HEK293T (cell line): ENCODE measurements around the gene AP3D1.
"Not testable (repeated sequence)": the region's sequence is repeated elsewhere in the genome, so short reads cannot be mapped to it uniquely, and the experiment has no call there.

Experiments used
- ELF4 ChIP-seq: fragments of 450-650 bp; IDR thresholded peaks from 2 replicates; pipeline ENCODE4 v1.6.1; 2017; ENCODE audit warnings: antibody characterized with exemption
- FOXM1 ChIP-seq: fragments of 450-650 bp; IDR thresholded peaks from 2 replicates; pipeline ENCODE4 v1.6.1; 2017; ENCODE audit warnings: mild to moderate bottlenecking, borderline replicate concordance
- HDGF ChIP-seq: fragments of 450-650 bp; IDR thresholded peaks from 2 replicates; pipeline ENCODE4 v1.6.1; 2017; ENCODE audit warnings: antibody characterized with exemption, borderline replicate concordance
- NFRKB ChIP-seq: fragments of 450-650 bp; IDR thresholded peaks from 2 replicates; pipeline ENCODE4 v1.6.1; 2016; ENCODE audit warnings: mild to moderate bottlenecking, moderate library complexity
- SP1 ChIP-seq: fragments of 450-650 bp; IDR thresholded peaks from 2 replicates; pipeline ENCODE4 v1.6.1; 2017
- TARDBP ChIP-seq: fragments of 450-650 bp; IDR thresholded peaks from 2 replicates; pipeline ENCODE4 v1.6.1; 2016

GRCh38 chr19:2086695-2087620 lies 64.4 kb downstream of the AP3D1 start:
- TF ChIP-seq NFRKB, HDGF, TARDBP, ELF4, SP1, FOXM1: not testable (repeated sequence)
